Measurements from ENCODE around the gene UBE2D2. TPM values are rescaled to one million over a fixed set of nuclear protein-coding genes. Genes with fewer than 3 reads are reported as not detected.

The UBE2D2 gene
- total and polyA plus RNA-seq, 2 of the 13 experiments (the other 11 are each of a cell fraction or from before 2014, with no cell fraction given) = 79.1 to 109 TPM

- no peak for TF ChIP-seq MTA1 (CRISPR knock-in tag; IDR thresholded peaks at IDR 0.05; ENCODE audit: borderline replicate concordance)
- TF ChIP-seq ZBTB20 (CRISPR knock-in tag; IDR thresholded peaks at IDR 0.05; ENCODE audit: borderline replicate concordance, low read depth) = no peak
- TF ChIP-seq IRF2 (CRISPR knock-in tag; IDR thresholded peaks at IDR 0.05) = no peak
- no peak for TF ChIP-seq ZNF709 (CRISPR knock-in tag; IDR thresholded peaks at IDR 0.05)
- TF ChIP-seq DRAP1 (CRISPR knock-in tag; IDR thresholded peaks at IDR 0.05) = no peak
- TF ChIP-seq GTF2F1 (IDR thresholded peaks at IDR 0.05; ENCODE audit: low read length) = no peak
- no peak for TF ChIP-seq FOXO1 (CRISPR knock-in tag; IDR thresholded peaks at IDR 0.05)
- no peak for TF ChIP-seq SRF (IDR thresholded peaks at IDR 0.05; ENCODE audit: low read depth, low read length)
- no peak for TF ChIP-seq SIX1 (CRISPR knock-in tag; IDR thresholded peaks at IDR 0.05; ENCODE audit: borderline replicate concordance)
- no peak for TF ChIP-seq ZNF34 (CRISPR knock-in tag; IDR thresholded peaks at IDR 0.05; ENCODE audit: borderline replicate concordance)
- no peak for TF ChIP-seq ZNF558 (CRISPR knock-in tag; IDR thresholded peaks at IDR 0.05; ENCODE audit: borderline replicate concordance)
- TF ChIP-seq TFE3 (CRISPR knock-in tag; IDR thresholded peaks at IDR 0.05) = no peak
- TF ChIP-seq, protein P1, sequence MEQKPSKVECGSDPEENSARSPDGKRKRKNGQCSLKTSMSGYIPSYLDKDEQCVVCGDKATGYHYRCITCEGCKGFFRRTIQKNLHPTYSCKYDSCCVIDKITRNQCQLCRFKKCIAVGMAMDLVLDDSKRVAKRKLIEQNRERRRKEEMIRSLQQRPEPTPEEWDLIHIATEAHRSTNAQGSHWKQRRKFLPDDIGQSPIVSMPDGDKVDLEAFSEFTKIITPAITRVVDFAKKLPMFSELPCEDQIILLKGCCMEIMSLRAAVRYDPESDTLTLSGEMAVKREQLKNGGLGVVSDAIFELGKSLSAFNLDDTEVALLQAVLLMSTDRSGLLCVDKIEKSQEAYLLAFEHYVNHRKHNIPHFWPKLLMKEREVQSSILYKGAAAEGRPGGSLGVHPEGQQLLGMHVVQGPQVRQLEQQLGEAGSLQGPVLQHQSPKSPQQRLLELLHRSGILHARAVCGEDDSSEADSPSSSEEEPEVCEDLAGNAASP (CRISPR knock-in tag; IDR thresholded peaks at IDR 0.05; ENCODE audit: borderline replicate concordance) = no peak
- 0 out of 2 replicates have a peak, but pooled peaks have one; percentile 26 for TF ChIP-seq SRY (CRISPR knock-in tag; IDR thresholded peaks at IDR 0.05)
- TF ChIP-seq HNRNPK (IDR thresholded peaks at IDR 0.05; ENCODE audit: low read depth, low read length, poor library complexity, severe bottlenecking) = peak; percentile 54
- no peak for TF ChIP-seq RFX5 (IDR thresholded peaks at IDR 0.05; ENCODE audit: low read depth, low read length)
Observed at GRCh38 chr5:139650031-139650688, 89.0 kb downstream of the UBE2D2 start (continued).
